Measurements from ENCODE around the gene HOOK2. TPM values are rescaled to one million over a fixed set of nuclear protein-coding genes. Genes with fewer than 3 reads are reported as not detected.
A peak's percentile ranks its signal among the peaks of the same experiment; 100 is the strongest.

The HOOK2 gene
- total and polyA plus RNA-seq, 2 of the 13 experiments (the other 11 are each of a cell fraction or from before 2014, with no cell fraction given), result 9.2 to 12.9 TPM

- peaks cover 54% of the 10 kb centered on the region for H3K4me1 ChIP-seq (ENCODE audit: insufficient read depth, low read length)
- in situ Hi-C loops (cut with HindIII; ENCODE audit: extremely low pct_ligation_motif_present, low pct_unique_long_range_greater_than_20kb) (no loop called here), intact Hi-C loops (cut with micrococcal nuclease; ENCODE audit: unreplicated experiment) (no loop called here)
- no peaks in the 10 kb centered on the region for H4K20me1 ChIP-seq (ENCODE audit: insufficient read depth, low read length)
- ChIA-PET CTCF (ENCODE audit: low intra/inter-chr PET ratio, low total read pairs) (interaction anchor here (0.7 kb wide), 1 partner anchor 14 kb away, joined by 3 read pairs; no protein-coding TSS in a partner anchor), POLR2A (interaction anchor here (0.8 to 3.9 kb wide), 15 partner anchors 9 to 123 kb away, joined by 3 to 124 read pairs (median 14); partner anchors contain the start of genes DHPS, GCDH, GET3 and HOOK2)
- H3K36me3 ChIP-seq (replicated peaks in 1 of 2; ENCODE audit: control insufficient read depth in 1 of 2, insufficient read depth in 2 of 2, low read length in 2 of 2), result 0 out of 5 replicates have a peak, but pooled peaks cover 0 to 1% of the 10 kb centered on the region in 2 experiments
- H3K9ac ChIP-seq (ENCODE audit: insufficient read depth, low read depth, low read length), result peak overlapping the region; percentile 89
- peak overlapping the region; percentile 77 to 87 (median 78) for H3K4me3 ChIP-seq (replicated peaks in 1 of 3; ENCODE audit: insufficient read depth in 1 of 3, low read depth in 2 of 3, low read length in 3 of 3)
- DNase-seq (ENCODE audit: low spot score) (peak; percentile 46), FAIRE-seq (no peak), ATAC-seq (no peak; the same call in 2 of the 3 replicates)
- peak overlapping the region; percentile 81 for H3K27ac ChIP-seq (ENCODE audit: extremely low read length, insufficient read depth, low read length)
- no TSS peak for BruUV-seq (replicated peaks)
- WGBS (ENCODE audit: low lambda C conversion rate), result 1% methylated on average over 15 of the region's 84 CpGs
- peaks cover 8% of the 10 kb centered on the region for H3K79me2 ChIP-seq (ENCODE audit: insufficient read depth, low read length)
- peak overlapping the region; percentile 99 for H3K4me2 ChIP-seq (ENCODE audit: low read depth, low read length)
- no peak overlapping the region for H2AFZ ChIP-seq (ENCODE audit: low read length)
- H3K9me3 ChIP-seq (ENCODE audit: low read length), result no peaks in the 10 kb centered on the region
- no peaks in the 10 kb centered on the region for H3K27me3 ChIP-seq (ENCODE audit: control insufficient read depth in 1 of 2, insufficient read depth in 2 of 2, low read length in 2 of 2)
- TF ChIP-seq ZNF691 (CRISPR knock-in tag; IDR thresholded peaks at IDR 0.05; ENCODE audit: borderline replicate concordance, low read depth) (no peak; the same call in 1 of the 2 replicates), ZGPAT (CRISPR knock-in tag; IDR thresholded peaks at IDR 0.05) (peak; percentile 35; the same call in 1 of the 2 replicates), JUN (CRISPR knock-in tag; IDR thresholded peaks at IDR 0.05) (0 out of 2 replicates have a peak, but pooled peaks have one; percentile 53), POLR2G (IDR thresholded peaks at IDR 0.05; ENCODE audit: low read depth, low read length) (peak; percentile 50; the same call in 1 of the 2 replicates), REPIN1 (CRISPR knock-in tag; IDR thresholded peaks at IDR 0.05; ENCODE audit: borderline replicate concordance, low read depth) (peak; percentile 38; the same call in 1 of the 2 replicates), THAP8 (CRISPR knock-in tag; IDR thresholded peaks at IDR 0.05; ENCODE audit: borderline replicate concordance) (no peak), THAP9 (CRISPR knock-in tag; IDR thresholded peaks at IDR 0.05; ENCODE audit: borderline replicate concordance) (no peak), HINFP (CRISPR knock-in tag; IDR thresholded peaks at IDR 0.05; ENCODE audit: low read depth) (0 out of 2 replicates have a peak, but pooled peaks have one; percentile 39), ZNF34 (CRISPR knock-in tag; IDR thresholded peaks at IDR 0.05; ENCODE audit: borderline replicate concordance) (no peak), SRSF9 (IDR thresholded peaks at IDR 0.05; ENCODE audit: borderline replicate concordance, insufficient read depth, low read depth, low read length, poor library complexity, severe bottlenecking) (no peak), ZBTB14 (CRISPR knock-in tag; IDR thresholded peaks at IDR 0.05) (0 out of 2 replicates have a peak, but pooled peaks have one; percentile 19), ZNF282 (IDR thresholded peaks at IDR 0.05; ENCODE audit: partially characterized antibody) (no peak)
These were observed 16.9 kb upstream of the HOOK2 start for GRCh38 chr19:12792051-12792852.

Measured in HepG2 (cell line).